Caki2 (cell line): Measurements from ENCODE around the gene FGF7. TPM values are rescaled to one million over a fixed set of nuclear protein-coding genes. Genes with fewer than 3 reads are reported as not detected.

ENCODE experiments used
- total RNA-seq: library from RNA; depleted of rRNA; stranded (reverse); fragments of >200 nt; shearing (Covaris generic); gene quantifications from 2 replicates; pipeline ENCODE4 v1.2.3, GENCODE V29; 2014; ENCODE audit warnings: low replicate concordance; rRNA removed

The FGF7 gene
- total RNA-seq, 1 experiment from 2014 or later: not detected

Other genes starting within 250 kb of the FGF7 start
- gene FAM227B, start 197.6 kb downstream of the FGF7 start, total RNA-seq: 5.2 and 5.8 TPM in 2 replicates
- gene DTWD1, start 197.8 kb downstream of the FGF7 start, total RNA-seq: 9.9 and 19.2 TPM in 2 replicates